Measurements from ENCODE around the gene AP1M1.

The AP1M1 gene

GRCh38 chr19:16233836-16234551, 36.3 kb downstream of the AP1M1 start:
- TF ChIP-seq, protein P1, sequence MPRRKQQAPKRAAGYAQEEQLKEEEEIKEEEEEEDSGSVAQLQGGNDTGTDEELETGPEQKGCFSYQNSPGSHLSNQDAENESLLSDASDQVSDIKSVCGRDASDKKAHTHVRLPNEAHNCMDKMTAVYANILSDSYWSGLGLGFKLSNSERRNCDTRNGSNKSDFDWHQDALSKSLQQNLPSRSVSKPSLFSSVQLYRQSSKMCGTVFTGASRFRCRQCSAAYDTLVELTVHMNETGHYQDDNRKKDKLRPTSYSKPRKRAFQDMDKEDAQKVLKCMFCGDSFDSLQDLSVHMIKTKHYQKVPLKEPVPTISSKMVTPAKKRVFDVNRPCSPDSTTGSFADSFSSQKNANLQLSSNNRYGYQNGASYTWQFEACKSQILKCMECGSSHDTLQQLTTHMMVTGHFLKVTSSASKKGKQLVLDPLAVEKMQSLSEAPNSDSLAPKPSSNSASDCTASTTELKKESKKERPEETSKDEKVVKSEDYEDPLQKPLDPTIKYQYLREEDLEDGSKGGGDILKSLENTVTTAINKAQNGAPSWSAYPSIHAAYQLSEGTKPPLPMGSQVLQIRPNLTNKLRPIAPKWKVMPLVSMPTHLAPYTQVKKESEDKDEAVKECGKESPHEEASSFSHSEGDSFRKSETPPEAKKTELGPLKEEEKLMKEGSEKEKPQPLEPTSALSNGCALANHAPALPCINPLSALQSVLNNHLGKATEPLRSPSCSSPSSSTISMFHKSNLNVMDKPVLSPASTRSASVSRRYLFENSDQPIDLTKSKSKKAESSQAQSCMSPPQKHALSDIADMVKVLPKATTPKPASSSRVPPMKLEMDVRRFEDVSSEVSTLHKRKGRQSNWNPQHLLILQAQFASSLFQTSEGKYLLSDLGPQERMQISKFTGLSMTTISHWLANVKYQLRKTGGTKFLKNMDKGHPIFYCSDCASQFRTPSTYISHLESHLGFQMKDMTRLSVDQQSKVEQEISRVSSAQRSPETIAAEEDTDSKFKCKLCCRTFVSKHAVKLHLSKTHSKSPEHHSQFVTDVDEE (CRISPR knock-in tag; IDR thresholded peaks at IDR 0.05), result no peak
- TF ChIP-seq BACH2 (CRISPR knock-in tag; IDR thresholded peaks at IDR 0.05; ENCODE audit: borderline replicate concordance) (no peak), ARNTL (CRISPR knock-in tag; IDR thresholded peaks at IDR 0.05; ENCODE audit: borderline replicate concordance, low read depth) (no peak), TCF4 (CRISPR knock-in tag; IDR thresholded peaks at IDR 0.05; ENCODE audit: borderline replicate concordance) (no peak), GLIS3 (CRISPR knock-in tag; IDR thresholded peaks at IDR 0.05) (no peak), TOX (CRISPR knock-in tag; IDR thresholded peaks at IDR 0.05; ENCODE audit: borderline replicate concordance) (no peak), ZC3H10 (CRISPR knock-in tag; IDR thresholded peaks at IDR 0.05) (no peak), CSDC2 (CRISPR knock-in tag; IDR thresholded peaks at IDR 0.05) (no peak), ZNF70 (CRISPR knock-in tag; IDR thresholded peaks at IDR 0.05) (no peak), PPARA (CRISPR knock-in tag; IDR thresholded peaks at IDR 0.05; ENCODE audit: borderline replicate concordance) (no peak), CREB5 (CRISPR knock-in tag; IDR thresholded peaks at IDR 0.05; ENCODE audit: low read depth) (no peak), OSR1 (CRISPR knock-in tag; IDR thresholded peaks at IDR 0.05) (no peak), ZNF565 (CRISPR knock-in tag; conservative IDR thresholded peaks at IDR 0.05; ENCODE audit: low read depth) (no peak), ESRRG (CRISPR knock-in tag; IDR thresholded peaks at IDR 0.05) (no peak), ZFP30 (CRISPR knock-in tag; IDR thresholded peaks at IDR 0.05) (no peak), SNAI2 (CRISPR knock-in tag; IDR thresholded peaks at IDR 0.05) (no peak), ISL1 (CRISPR knock-in tag; IDR thresholded peaks at IDR 0.05) (no peak), RARB (CRISPR knock-in tag; IDR thresholded peaks at IDR 0.05) (no peak)
- TF ChIP-seq, protein P2, sequence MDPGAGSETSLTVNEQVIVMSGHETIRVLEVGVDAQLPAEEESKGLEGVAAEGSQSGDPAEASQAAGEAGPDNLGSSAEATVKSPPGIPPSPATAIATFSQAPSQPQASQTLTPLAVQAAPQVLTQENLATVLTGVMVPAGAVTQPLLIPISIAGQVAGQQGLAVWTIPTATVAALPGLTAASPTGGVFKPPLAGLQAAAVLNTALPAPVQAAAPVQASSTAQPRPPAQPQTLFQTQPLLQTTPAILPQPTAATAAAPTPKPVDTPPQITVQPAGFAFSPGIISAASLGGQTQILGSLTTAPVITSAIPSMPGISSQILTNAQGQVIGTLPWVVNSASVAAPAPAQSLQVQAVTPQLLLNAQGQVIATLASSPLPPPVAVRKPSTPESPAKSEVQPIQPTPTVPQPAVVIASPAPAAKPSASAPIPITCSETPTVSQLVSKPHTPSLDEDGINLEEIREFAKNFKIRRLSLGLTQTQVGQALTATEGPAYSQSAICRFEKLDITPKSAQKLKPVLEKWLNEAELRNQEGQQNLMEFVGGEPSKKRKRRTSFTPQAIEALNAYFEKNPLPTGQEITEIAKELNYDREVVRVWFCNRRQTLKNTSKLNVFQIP (CRISPR knock-in tag; IDR thresholded peaks at IDR 0.05; ENCODE audit: borderline replicate concordance, low read depth), result no peak
- TF ChIP-seq, protein P3, sequence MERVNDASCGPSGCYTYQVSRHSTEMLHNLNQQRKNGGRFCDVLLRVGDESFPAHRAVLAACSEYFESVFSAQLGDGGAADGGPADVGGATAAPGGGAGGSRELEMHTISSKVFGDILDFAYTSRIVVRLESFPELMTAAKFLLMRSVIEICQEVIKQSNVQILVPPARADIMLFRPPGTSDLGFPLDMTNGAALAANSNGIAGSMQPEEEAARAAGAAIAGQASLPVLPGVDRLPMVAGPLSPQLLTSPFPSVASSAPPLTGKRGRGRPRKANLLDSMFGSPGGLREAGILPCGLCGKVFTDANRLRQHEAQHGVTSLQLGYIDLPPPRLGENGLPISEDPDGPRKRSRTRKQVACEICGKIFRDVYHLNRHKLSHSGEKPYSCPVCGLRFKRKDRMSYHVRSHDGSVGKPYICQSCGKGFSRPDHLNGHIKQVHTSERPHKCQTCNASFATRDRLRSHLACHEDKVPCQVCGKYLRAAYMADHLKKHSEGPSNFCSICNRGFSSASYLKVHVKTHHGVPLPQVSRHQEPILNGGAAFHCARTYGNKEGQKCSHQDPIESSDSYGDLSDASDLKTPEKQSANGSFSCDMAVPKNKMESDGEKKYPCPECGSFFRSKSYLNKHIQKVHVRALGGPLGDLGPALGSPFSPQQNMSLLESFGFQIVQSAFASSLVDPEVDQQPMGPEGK (CRISPR knock-in tag; IDR thresholded peaks at IDR 0.05; ENCODE audit: borderline replicate concordance), result no peak
- ATAC-seq, result no peak

GRCh38 chr19:16234552-16235445, 37.1 kb downstream of the AP1M1 start:
- no peak for ATAC-seq
- TF ChIP-seq PPARA (CRISPR knock-in tag; IDR thresholded peaks at IDR 0.05; ENCODE audit: borderline replicate concordance), result no peak
- no peak for TF ChIP-seq ESRRG (CRISPR knock-in tag; IDR thresholded peaks at IDR 0.05)
- TF ChIP-seq CSDC2 (CRISPR knock-in tag; IDR thresholded peaks at IDR 0.05), result no peak
- no peak for TF ChIP-seq ZNF565 (CRISPR knock-in tag; conservative IDR thresholded peaks at IDR 0.05; ENCODE audit: low read depth)
- no peak for TF ChIP-seq TOX (CRISPR knock-in tag; IDR thresholded peaks at IDR 0.05; ENCODE audit: borderline replicate concordance)
- TF ChIP-seq RARB (CRISPR knock-in tag; IDR thresholded peaks at IDR 0.05), result no peak
- TF ChIP-seq, protein P2 (CRISPR knock-in tag; IDR thresholded peaks at IDR 0.05; ENCODE audit: borderline replicate concordance, low read depth), result no peak
- TF ChIP-seq CSRNP3 (CRISPR knock-in tag; IDR thresholded peaks at IDR 0.05), result no peak
- no peak for TF ChIP-seq GLIS3 (CRISPR knock-in tag; IDR thresholded peaks at IDR 0.05)
- no peak for TF ChIP-seq ZFP30 (CRISPR knock-in tag; IDR thresholded peaks at IDR 0.05)
- TF ChIP-seq CREB5 (CRISPR knock-in tag; IDR thresholded peaks at IDR 0.05; ENCODE audit: low read depth), result no peak
- no peak for TF ChIP-seq OSR1 (CRISPR knock-in tag; IDR thresholded peaks at IDR 0.05)
- TF ChIP-seq, protein P3 (CRISPR knock-in tag; IDR thresholded peaks at IDR 0.05; ENCODE audit: borderline replicate concordance), result no peak
- no peak for TF ChIP-seq SNAI2 (CRISPR knock-in tag; IDR thresholded peaks at IDR 0.05)
- no peak for TF ChIP-seq ARNTL (CRISPR knock-in tag; IDR thresholded peaks at IDR 0.05; ENCODE audit: borderline replicate concordance, low read depth)
